DND-41 (cell line): ENCODE results near the gene GRAMD4.

Experiments
- CTCF ChIP-seq: IDR thresholded peaks from 2 replicates; pipeline ENCODE4 v1.5.1; 2012; ENCODE audit warnings: borderline replicate concordance, low read length, moderate library complexity, mild to moderate bottlenecking; ENCODE audit not compliant: poor library complexity, severe bottlenecking; ENCODE audit errors: extremely low read depth
- EZH2 ChIP-seq: IDR thresholded peaks from 3 replicates; pipeline ENCODE4 v1.6.1; 2012; ENCODE audit warnings: borderline replicate concordance, low read depth, mild to moderate bottlenecking, moderate library complexity, low read length, inconsistent platforms; ENCODE audit not compliant: severe bottlenecking

- TF ChIP-seq CTCF (no peak), EZH2 (no peak)
Measured at GRCh38 chr22:46575911-46576555, 44.2 kb upstream of the GRAMD4 start.
